ENCODE data around the gene GAA. TPM values are rescaled to one million over a fixed set of nuclear protein-coding genes. Genes with fewer than 3 reads are reported as not detected.
A peak's percentile ranks its signal among the peaks of the same experiment; 100 is the strongest.
"Not testable (repeated sequence)": the region's sequence is repeated elsewhere in the genome, so short reads cannot be mapped to it uniquely, and the experiment has no call there.

GAA gene
- total and polyA plus RNA-seq, 5 experiments from 2014 or later = 7.9 to 51.3 (median 13.0) TPM

DNA sequence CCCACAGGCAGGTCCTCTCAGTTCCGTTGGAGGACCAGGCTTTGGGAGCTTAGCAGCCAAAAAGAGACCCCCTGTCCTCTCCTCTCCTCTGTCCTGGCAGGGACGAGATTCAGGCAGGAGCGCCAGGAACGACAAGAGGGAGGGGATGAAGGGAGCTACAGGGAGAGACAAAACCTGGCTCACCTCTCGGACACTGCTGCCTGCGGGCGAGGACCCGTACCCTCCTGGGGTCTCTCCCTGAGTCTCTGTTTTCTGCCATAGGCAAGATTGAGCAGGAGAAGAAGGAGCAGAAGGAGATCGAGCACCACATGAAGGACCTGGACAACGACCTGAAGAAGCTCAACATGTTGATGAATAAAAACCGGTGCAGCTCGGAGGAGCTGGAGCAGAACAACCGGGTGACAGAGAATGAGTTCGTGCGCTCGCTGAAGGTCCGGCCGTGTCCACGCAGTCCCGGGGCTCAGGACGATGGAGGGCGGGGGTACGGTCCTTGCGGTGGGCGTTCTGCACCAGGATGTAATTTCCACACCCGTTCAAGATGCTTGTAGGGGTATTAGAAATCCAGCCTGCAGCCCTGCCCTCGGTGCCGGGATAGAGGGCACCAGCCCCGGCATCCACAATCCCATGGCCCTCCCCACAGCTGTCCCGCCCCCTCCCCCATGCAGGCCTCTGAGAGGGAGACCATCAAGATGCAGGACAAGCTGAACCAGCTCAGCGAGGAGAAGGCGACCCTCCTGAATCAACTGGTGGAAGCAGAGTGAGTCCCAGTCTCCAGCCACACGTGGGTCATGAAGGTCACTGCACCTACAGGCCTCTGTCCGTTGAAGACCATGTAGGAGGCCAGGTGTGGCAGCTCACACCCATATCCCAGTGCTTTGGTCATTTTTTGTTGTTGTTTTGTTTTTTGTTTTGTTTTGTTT, 13.8 kb upstream of the GAA start:
- Mint-ChIP-seq H3K4me3 (no peak overlapping the region), H3K27me3 (peaks cover 0 to 6% (median 0%) of the 10 kb centered on the region in 5 donors), H3K4me1 (peaks cover 3 to 4% (median 4%) of the 10 kb centered on the region in 4 donors), H3K9me3 (no peaks in the 10 kb centered on the region), H3K36me3 (no peaks in the 10 kb centered on the region), H3K27ac (no peak overlapping the region)
- ATAC-seq = no peak
- POLR2A ChIA-PET = no interaction called here
- DNase-seq = no peak

DNA sequence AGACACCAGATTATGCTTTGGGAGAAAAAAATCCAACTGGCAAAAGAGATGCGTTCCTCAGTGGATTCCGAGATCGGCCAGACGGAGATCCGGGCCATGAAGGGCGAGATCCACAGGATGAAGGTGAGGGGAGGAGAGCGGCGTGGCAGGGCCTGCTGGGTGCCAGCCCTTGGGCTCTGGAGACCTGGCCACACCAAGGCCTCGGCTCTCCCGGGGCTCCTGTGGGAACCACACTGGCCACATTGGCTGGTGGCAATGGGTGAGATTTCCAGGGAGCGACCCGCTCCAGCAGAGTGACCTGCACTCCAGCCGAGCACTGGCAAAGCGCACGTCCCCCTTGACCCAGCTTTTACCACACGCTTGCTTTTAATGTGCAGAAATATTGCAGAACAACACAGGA, 11.6 kb upstream of the GAA start:
- DNase-seq (no peak), ATAC-seq (no peak)
- H3K9me3 Mint-ChIP-seq = no peaks in the 10 kb centered on the region
- no peak overlapping the region for H3K27ac Mint-ChIP-seq
- peaks cover 0 to 4% (median under 1%) of the 10 kb centered on the region in 4 donors for H3K4me1 Mint-ChIP-seq
- peaks cover 0 to 6% (median 0%) of the 10 kb centered on the region in 5 donors for H3K27me3 Mint-ChIP-seq
- POLR2A ChIA-PET = no interaction called here
- H3K4me3 Mint-ChIP-seq = no peak overlapping the region
- no peaks in the 10 kb centered on the region for H3K36me3 Mint-ChIP-seq

DNA sequence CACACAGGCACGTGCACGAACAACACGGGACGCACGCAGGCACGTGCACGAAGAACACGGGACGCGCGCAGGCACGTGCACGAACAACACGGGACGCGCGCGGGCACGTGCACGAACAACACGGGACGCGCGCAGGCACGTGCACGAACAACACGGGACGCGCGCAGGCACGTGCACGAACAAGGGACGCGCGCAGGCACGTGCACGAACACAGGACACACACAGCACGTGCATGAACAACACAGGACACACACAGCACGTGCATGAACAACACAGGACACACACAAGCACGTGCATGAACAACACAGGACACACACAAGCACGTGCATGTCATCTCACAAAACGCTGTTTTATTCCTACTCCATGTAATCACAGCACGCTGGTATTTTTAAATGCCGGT, 11.2 kb upstream of the GAA start:
- H3K4me1 Mint-ChIP-seq, H3K4me3 Mint-ChIP-seq, H3K27me3 Mint-ChIP-seq, H3K27ac Mint-ChIP-seq, ATAC-seq, H3K36me3 Mint-ChIP-seq, DNase-seq, H3K9me3 Mint-ChIP-seq, POLR2A ChIA-PET: not testable (repeated sequence)

DNA sequence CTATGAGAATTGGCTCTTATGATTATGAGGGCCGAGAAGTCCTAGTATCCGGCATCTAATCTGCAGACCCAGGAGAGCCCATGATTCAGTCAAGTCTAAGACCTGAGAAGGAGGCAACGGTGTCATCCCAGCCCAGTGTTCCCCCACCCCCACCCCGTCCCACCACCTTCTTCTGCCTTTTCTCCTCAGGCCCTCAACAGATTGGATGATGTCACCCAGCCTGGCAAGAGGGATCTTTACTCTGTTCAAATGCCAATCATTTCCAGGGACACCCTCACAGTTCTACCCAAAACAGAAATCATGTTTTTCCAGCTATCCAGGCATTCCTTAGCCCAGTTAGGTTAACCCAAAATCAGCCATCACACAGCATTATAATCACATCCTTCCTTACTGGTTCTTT, 10.0 kb upstream of the GAA start:
- no peak overlapping the region for H3K27ac Mint-ChIP-seq
- H3K4me3 Mint-ChIP-seq = no peak overlapping the region
- no peak for DNase-seq
- POLR2A ChIA-PET = no interaction called here
- H3K9me3 Mint-ChIP-seq = no peaks in the 10 kb centered on the region
- H3K4me1 Mint-ChIP-seq = peaks cover 0 to 4% (median under 1%) of the 10 kb centered on the region in 4 donors
- H3K27me3 Mint-ChIP-seq = peaks cover 0 to 6% (median 0%) of the 10 kb centered on the region in 5 donors
- no peaks in the 10 kb centered on the region for H3K36me3 Mint-ChIP-seq
- no peak for ATAC-seq

DNA sequence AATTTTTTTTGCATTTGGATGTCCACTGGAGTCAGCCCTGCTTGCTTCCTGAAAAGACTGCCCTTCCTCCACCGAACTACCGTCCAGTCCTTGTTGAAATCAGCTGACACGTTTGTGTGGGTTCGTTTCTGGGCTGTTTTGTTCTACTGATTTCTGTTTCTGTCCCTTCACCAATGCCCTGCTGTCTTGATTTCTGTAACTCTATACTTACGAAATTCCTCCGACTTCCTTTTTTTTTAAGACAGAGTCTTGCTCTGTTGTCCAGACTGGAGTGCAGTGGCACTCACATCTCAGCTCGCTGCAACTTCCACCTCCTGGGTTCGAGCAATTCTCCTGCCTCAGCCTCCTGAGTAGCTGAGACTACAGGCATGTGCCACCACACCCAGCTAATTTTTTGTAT, 8.4 kb upstream of the GAA start:
- POLR2A ChIA-PET = no interaction called here
- H3K4me3 Mint-ChIP-seq = no peak overlapping the region
- no peaks in the 10 kb centered on the region for H3K36me3 Mint-ChIP-seq
- ATAC-seq (no peak), DNase-seq (no peak)
- peaks cover 0 to 3% (median 0%) of the 10 kb centered on the region in 5 donors for H3K27me3 Mint-ChIP-seq
- no peak overlapping the region for H3K27ac Mint-ChIP-seq
- no peaks in the 10 kb centered on the region for H3K9me3 Mint-ChIP-seq
- H3K4me1 Mint-ChIP-seq = peaks cover 0 to 4% (median under 1%) of the 10 kb centered on the region in 4 donors

DNA sequence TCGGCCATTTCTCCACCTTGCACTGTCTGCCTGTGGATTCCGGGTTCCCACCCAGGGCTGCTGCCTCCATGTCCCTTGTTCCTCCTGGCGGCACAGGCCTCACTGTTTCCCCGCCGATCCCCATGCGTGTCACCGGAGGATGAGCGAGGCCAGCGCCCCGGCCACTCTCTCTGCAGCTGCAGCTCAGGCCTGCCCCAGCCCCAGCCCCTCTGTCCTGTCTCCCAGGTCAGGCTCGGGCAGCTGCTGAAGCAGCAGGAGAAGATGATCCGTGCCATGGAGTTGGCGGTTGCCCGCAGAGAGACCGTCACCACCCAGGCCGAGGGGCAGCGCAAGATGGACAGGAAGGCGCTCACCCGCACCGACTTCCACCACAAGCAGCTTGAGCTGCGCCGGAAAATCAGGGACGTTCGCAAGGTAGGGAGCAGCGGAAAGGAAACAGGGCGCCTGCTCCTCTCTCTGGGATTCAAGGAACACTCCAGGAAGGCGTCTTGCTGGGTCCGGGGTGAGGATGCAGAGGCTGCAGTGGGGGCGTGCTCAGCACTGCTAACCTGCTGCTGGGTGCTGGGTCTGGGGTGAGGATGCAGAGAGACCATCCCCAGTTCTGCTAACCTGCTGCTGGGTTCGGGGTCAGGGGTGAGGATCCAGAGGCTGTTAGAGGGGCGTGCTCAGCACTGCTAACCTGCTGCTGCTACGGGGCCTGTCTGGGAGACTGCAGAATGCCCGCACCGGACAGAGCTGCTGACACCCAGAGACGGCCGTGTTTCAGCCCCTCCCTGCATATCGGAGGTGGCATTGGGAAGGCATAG, 6.1 kb upstream of the GAA start:
- H3K36me3 Mint-ChIP-seq = no peaks in the 10 kb centered on the region
- no peak overlapping the region for H3K4me3 Mint-ChIP-seq
- ATAC-seq = no peak
- peaks cover 6 to 14% (median 8%) of the 10 kb centered on the region in 4 donors for H3K4me1 Mint-ChIP-seq
- DNase-seq = peak in 1 of 10 donors; percentile 59
- H3K27me3 Mint-ChIP-seq = no peaks in the 10 kb centered on the region
- no peak overlapping the region for H3K27ac Mint-ChIP-seq
- no peaks in the 10 kb centered on the region for H3K9me3 Mint-ChIP-seq
- POLR2A ChIA-PET = no interaction called here

DNA sequence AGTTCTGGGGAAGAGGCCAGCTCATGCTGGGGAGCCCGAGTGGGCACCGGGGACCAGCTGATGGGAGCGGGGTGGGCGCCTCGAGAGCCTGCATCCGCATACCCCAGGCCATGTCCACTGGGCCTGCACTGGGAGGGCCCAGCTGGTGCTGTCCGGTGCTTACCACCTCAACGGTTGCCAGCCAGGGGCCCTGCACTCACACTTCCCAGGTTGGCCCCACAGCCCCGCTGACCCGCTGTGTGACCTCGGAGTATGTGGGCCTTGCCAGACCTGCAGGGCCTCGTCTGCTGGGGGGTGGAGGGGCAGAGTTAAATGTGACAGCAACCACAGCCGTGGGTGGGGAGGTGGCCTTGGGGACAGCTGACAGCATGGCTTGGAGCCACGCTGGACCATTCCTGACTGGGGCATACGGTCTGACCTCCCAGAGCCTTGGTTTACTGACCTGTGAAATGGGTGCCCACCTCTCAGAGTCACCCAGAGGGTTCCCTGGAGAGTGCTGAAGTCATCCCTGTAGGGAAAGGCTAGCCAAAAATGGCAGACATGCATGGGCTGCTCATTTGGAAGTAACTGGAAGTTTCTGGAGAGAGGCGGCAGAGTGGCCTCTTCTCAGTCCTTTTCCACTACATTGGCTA, 5.4 kb upstream of the GAA start:
- ATAC-seq (no peak), DNase-seq (no peak)
- peaks cover 9 to 21% (median 16%) of the 10 kb centered on the region in 4 donors for H3K4me1 Mint-ChIP-seq
- no peaks in the 10 kb centered on the region for H3K36me3 Mint-ChIP-seq
- no peak overlapping the region for H3K4me3 Mint-ChIP-seq
- POLR2A ChIA-PET = no interaction called here
- H3K9me3 Mint-ChIP-seq = no peaks in the 10 kb centered on the region
- no peaks in the 10 kb centered on the region for H3K27me3 Mint-ChIP-seq
- H3K27ac Mint-ChIP-seq = no peak overlapping the region

DNA sequence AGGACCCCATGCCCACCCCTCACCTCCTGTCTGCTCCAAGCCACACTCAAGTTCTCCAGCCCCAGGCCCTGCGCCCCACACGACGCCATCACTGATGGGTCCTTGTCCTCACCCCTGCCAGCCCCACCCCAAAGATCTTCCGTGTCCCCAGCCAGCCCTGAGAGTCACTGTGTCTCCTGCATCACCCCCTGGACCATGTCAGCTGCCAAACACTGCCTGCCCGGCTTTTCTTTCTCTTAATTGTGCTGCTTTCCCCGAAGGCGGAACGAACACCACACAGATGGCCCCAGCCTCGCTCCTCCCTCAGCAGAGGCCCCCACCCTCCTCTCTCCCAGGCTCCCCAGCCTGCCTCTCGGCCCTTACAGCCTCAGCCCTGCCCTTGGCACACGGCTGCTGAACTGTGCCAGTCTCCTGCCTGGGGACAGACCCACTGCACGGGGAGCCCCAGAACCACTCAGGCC, 4.8 kb upstream of the GAA start:
- no peak for DNase-seq
- ATAC-seq = no peak
- H3K27ac Mint-ChIP-seq = peak overlapping the region in 1 of 10 donors; percentile 29
- POLR2A ChIA-PET = no interaction called here
- H3K4me1 Mint-ChIP-seq = peaks cover 9 to 21% (median 16%) of the 10 kb centered on the region in 4 donors
- H3K36me3 Mint-ChIP-seq = no peaks in the 10 kb centered on the region
- H3K4me3 Mint-ChIP-seq = no peak overlapping the region
- no peaks in the 10 kb centered on the region for H3K27me3 Mint-ChIP-seq
- no peaks in the 10 kb centered on the region for H3K9me3 Mint-ChIP-seq

DNA sequence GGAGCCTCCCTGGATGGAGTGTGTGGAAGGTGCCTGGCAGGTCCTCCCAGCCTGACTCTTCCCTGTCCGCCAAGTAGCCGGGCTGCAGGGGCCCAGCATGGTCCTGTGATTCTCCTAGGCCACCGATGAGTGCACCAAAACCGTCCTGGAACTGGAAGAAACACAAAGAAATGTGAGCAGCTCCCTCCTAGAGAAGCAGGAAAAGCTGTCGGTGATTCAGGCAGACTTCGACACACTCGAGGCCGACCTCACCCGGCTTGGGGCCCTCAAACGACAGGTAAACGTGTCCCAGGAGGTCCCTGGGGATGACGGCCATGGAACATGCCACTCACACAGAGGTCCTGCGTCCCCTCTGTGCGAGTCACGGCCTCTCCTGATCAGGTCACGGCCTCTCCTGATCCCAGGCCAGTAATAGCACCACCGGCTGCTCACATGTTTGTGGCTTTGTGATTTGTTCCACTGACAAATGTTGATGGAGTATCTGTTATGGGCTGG, 4.2 kb upstream of the GAA start:
- Mint-ChIP-seq H3K36me3 (no peaks in the 10 kb centered on the region), H3K27ac (peak overlapping the region in 1 of 10 donors; percentile 75), H3K27me3 (no peaks in the 10 kb centered on the region), H3K9me3 (no peaks in the 10 kb centered on the region), H3K4me1 (peaks cover 9 to 25% (median 21%) of the 10 kb centered on the region in 4 donors), H3K4me3 (no peak overlapping the region)
- POLR2A ChIA-PET = no interaction called here
- DNase-seq (no peak), ATAC-seq (no peak)

DNA sequence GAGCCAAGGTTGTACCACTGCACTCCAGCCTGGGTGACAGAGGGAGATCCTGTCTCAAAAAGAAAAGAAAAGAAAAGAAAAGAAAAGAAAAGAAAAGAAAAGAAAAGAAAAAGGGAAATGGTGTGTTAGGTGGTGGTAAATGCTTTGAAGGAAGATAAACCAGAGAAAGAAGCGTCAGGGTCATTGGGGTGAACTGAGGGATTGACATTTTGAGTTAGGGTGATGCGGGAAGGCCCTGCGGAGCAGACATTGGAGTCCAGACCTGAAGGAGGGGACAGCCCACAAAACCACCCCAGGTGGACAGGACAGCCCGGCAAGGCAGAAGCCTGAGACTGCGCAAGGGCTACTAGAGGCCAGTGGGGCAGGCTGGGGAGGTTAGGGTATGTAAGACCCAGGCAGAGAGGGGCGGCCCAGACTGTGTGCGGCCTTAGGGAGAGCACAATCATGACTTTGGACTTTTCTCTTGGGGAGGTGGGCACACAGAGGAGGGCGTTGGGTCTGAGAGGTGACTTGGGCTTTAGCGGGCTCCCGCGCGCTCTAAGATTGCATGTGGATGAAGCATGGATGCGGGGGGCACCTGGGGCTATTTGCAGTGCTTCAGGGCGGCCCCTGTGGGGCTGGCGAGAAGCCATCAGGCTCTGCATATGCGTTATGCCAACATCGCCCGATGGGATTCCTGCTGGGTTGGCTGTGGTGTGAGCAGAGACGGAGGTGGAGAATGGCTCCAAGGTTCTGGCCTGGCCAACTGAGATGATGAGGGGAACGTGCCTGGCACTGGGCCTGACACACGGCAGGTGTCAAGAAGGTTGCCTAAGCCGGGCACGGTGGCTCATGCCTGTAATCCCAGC, 3.3 kb upstream of the GAA start:
- Mint-ChIP-seq H3K27ac (peak overlapping the region in 2 of 10 donors; percentile 75 to 90), H3K36me3 (no peaks in the 10 kb centered on the region), H3K27me3 (no peaks in the 10 kb centered on the region), H3K9me3 (no peaks in the 10 kb centered on the region), H3K4me1 (peaks cover 11 to 29% (median 27%) of the 10 kb centered on the region in 4 donors), H3K4me3 (no peak overlapping the region)
- POLR2A ChIA-PET = interaction anchor here (0.7 kb wide), 1 partner anchor 441 kb away, joined by 5 read pairs; no protein-coding TSS in a partner anchor
- DNase-seq = peak in 1 of 10 donors; percentile 47
- no peak for ATAC-seq

DNA sequence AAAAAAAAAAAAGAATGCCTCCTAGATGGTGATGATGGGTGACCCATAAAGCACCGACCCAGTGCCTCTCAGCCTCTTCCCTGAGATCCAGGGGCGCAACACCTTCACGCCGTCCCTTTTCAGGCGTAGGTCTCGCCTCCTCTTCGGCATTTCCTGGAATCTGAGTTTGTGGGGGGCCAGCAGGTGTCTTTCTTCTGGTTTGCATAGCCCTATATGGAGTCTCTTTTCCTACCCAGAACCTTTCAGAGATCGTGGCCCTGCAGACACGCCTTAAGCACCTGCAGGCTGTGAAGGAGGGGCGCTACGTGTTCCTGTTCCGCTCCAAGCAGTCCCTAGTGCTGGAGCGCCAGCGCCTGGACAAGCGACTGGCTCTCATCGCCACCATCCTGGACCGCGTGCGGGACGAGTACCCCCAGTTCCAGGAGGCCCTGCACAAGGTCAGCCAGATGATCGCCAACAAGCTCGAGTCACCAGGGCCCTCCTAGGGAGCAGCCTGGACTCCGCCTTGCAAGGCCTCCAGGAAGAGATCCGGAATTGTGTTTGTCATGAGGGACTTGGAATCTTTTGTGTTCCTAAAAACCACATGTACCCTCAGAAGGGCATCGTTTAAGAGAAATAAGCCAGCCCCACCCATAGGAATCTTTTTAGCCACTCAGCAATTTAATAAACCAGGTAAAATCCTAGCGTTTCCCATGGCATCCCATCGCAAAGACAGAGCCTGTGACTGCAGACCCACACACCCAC, 1.9 kb upstream of the GAA start:
- DNase-seq = peak in 1 of 10 donors; percentile 61
- Mint-ChIP-seq H3K4me3 (peak overlapping the region in 9 of 10 donors; percentile 15 to 88 (median 43)), H3K27ac (peak overlapping the region in 4 of 10 donors; percentile 6 to 40 (median 12)), H3K27me3 (no peaks in the 10 kb centered on the region), H3K9me3 (no peaks in the 10 kb centered on the region), H3K4me1 (peaks cover 17 to 33% (median 32%) of the 10 kb centered on the region in 4 donors), H3K36me3 (no peaks in the 10 kb centered on the region)
- no peak for ATAC-seq
- POLR2A ChIA-PET = no interaction called here
